Panc1 (cell line): ENCODE results near the gene FLYWCH1. TPM values are rescaled to one million over a fixed set of nuclear protein-coding genes. Genes with fewer than 3 reads are reported as not detected.

ENCODE experiments used
- ATAC-seq: fragments of 200-7000 bp; cut with Tn5 transposase; 2 replicates; pipeline ENCODE4 v1.9.1; 2020; ENCODE audit warnings: mild to moderate bottlenecking, moderate library complexity
- BruUV-seq: library from RNA; stranded (reverse); fragments of 400-500 nt; replicated peaks from 2 replicates; lab custom pipeline; 2021; lab: Mats Ljungman, UMichigan
- CTCF ChIA-PET: fragments of 300-600 bp; sonication (Branson Sonifier 250); formaldehyde crosslinking; loops from one replicate; lab custom pipeline; 2022; ENCODE audit warnings: antibody characterized with exemption; lab: Charles Lee
- POLR2A ChIA-PET: fragments of 300-600 bp; sonication (Branson Sonifier 250); formaldehyde crosslinking; loops from one replicate; lab custom pipeline; 2022; ENCODE audit warnings: antibody characterized with exemption; lab: Charles Lee
- DNase-seq: peaks from one replicate; pipeline ENCODE4 v3.0.0-alpha.2; 2010; ENCODE audit warnings: low read depth, low spot score
- H3K27ac ChIP-seq: 2 replicates; pipeline ENCODE4 v1.5.1; 2011; ENCODE audit warnings: mild to moderate bottlenecking, low read length, inconsistent platforms
- H3K27me3 ChIP-seq: fragments of 200-500 bp; sonication (Bioruptor generic); 2 replicates; pipeline ENCODE4 v1.6.0; 2014; ENCODE audit warnings: low read length, inconsistent platforms; ENCODE audit not compliant: control insufficient read depth, insufficient read depth
- H3K36me3 ChIP-seq: fragments of 200-500 bp; sonication (Bioruptor generic); 2 replicates; pipeline ENCODE4 v1.5.1; 2014; ENCODE audit warnings: inconsistent platforms, mild to moderate bottlenecking, low read length, moderate library complexity; ENCODE audit not compliant: control insufficient read depth, insufficient read depth
- H3K4me1 ChIP-seq: 2 replicates; pipeline ENCODE4 v1.5.1; 2011; ENCODE audit warnings: inconsistent platforms, mild to moderate bottlenecking, low read length, moderate library complexity; ENCODE audit not compliant: control insufficient read depth, insufficient read depth
- H3K4me3 ChIP-seq, 2 experiments: 2 replicates each; pipeline ENCODE4 v1.5.1; 2011 to 2012; ENCODE audit warnings: low read depth in 2 of 2, low read length in 2 of 2, mild to moderate bottlenecking in 2 of 2, inconsistent platforms in 1 of 2, moderate library complexity in 1 of 2
- H3K9me3 ChIP-seq: fragments of 200-500 bp; sonication (Bioruptor generic); 2 replicates; pipeline ENCODE4 v1.5.1; 2014; ENCODE audit warnings: low read depth, mild to moderate bottlenecking, inconsistent platforms, low read length, moderate library complexity; ENCODE audit not compliant: control insufficient read depth, insufficient read depth
- POLR2AphosphoS5 ChIP-seq: IDR thresholded peaks from 2 replicates; pipeline ENCODE4 v1.6.1; 2012; ENCODE audit warnings: mild to moderate bottlenecking, low read depth, low read length, moderate library complexity
- REST ChIP-seq, 2 experiments: IDR thresholded peaks; 2 replicates each; pipeline ENCODE4 v1.6.1; 2011 to 2012; ENCODE audit warnings: low read depth in 2 of 2, control low read depth in 1 of 2, low read length in 1 of 2, mild to moderate bottlenecking in 1 of 2, moderate library complexity in 1 of 2; ENCODE audit not compliant: insufficient read depth in 1 of 2
- SIN3A ChIP-seq: IDR thresholded peaks from 2 replicates; pipeline ENCODE4 v1.6.1; 2012; ENCODE audit warnings: low read depth, mild to moderate bottlenecking, low read length, moderate library complexity, borderline replicate concordance; ENCODE audit not compliant: insufficient read depth
- TCF7L2 ChIP-seq: IDR thresholded peaks from 2 replicates; pipeline ENCODE4 v1.6.1; 2011; ENCODE audit warnings: mild to moderate bottlenecking, low read depth, low read length, inconsistent platforms
- in situ Hi-C: cut with HindIII; loops from 2 replicates; pipeline ENCODE4 v1.10.0; 2016; ENCODE audit warnings: low sequenced_read_pairs, low pct_unique_long_range_greater_than_20kb
- intact Hi-C: fragments of 100-400 bp; cut with micrococcal nuclease; formaldehyde crosslinking; loops from one replicate; pipeline ENCODE4 v1.10.0; 2022; ENCODE audit not compliant: unreplicated experiment
- total RNA-seq: library from RNA; stranded (reverse); gene quantifications from one replicate; pipeline ENCODE4 v1.2.1, GENCODE V29; 2021; ENCODE audit not compliant: unreplicated experiment
- TF ChIP-seq, protein P1 (sequence below): fragments of 450-650 bp; IDR thresholded peaks from 2 replicates; pipeline ENCODE4 v1.5.1; 2017; ENCODE audit warnings: mild to moderate bottlenecking

Gene FLYWCH1
- total RNA-seq, 1 experiment from 2014 or later = 67.9 TPM

DNA sequence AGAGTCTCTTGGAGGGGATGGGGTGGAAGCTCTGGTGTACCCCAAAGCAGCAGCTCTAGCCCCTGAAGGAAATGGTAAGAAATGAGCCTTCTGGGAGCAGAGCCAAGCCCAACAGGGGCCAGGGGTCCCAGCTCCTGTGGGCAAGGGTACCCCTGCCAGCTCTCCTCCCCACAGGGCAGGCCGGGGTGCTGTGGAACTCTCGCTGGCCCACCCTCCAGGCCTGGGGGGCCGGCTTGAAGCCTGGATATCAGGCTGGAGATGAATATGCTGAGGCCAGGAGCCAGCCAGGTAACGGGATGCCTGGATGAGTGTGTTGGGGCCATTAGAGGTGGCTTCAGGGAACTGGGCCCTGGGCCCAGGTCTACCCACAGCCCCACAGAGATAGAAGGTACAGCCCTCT lies 88.8 kb downstream of the FLYWCH1 start:
- CTCF ChIA-PET = no interaction called here
- no peak overlapping the region for H3K4me3 ChIP-seq
- no TSS peak for BruUV-seq
- POLR2A ChIA-PET = interaction anchor here (0.6 kb wide), 1 partner anchor 27 kb away, joined by 5 read pairs; no protein-coding TSS in a partner anchor
- H3K9me3 ChIP-seq = no peaks in the 10 kb centered on the region
- TF ChIP-seq REST (IDR thresholded peaks at IDR 0.05; ENCODE audit: insufficient read depth in 1 of 2, low read depth in 2 of 2, low read length in 1 of 2) (no peak), SIN3A (no peak), POLR2AphosphoS5 (no peak), TCF7L2 (no peak)
- TF ChIP-seq, protein P1, sequence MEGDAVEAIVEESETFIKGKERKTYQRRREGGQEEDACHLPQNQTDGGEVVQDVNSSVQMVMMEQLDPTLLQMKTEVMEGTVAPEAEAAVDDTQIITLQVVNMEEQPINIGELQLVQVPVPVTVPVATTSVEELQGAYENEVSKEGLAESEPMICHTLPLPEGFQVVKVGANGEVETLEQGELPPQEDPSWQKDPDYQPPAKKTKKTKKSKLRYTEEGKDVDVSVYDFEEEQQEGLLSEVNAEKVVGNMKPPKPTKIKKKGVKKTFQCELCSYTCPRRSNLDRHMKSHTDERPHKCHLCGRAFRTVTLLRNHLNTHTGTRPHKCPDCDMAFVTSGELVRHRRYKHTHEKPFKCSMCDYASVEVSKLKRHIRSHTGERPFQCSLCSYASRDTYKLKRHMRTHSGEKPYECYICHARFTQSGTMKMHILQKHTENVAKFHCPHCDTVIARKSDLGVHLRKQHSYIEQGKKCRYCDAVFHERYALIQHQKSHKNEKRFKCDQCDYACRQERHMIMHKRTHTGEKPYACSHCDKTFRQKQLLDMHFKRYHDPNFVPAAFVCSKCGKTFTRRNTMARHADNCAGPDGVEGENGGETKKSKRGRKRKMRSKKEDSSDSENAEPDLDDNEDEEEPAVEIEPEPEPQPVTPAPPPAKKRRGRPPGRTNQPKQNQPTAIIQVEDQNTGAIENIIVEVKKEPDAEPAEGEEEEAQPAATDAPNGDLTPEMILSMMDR = no peak
- H3K4me1 ChIP-seq = peaks cover under 1% of the 10 kb centered on the region; the same call in 1 of the 2 replicates
- H3K27me3 ChIP-seq = no peaks in the 10 kb centered on the region
- ATAC-seq (no peak), DNase-seq (no peak)
- in situ Hi-C loops (no loop called here), intact Hi-C loops (no loop called here)
- no peak overlapping the region for H3K27ac ChIP-seq
- no peaks in the 10 kb centered on the region for H3K36me3 ChIP-seq

Other genes starting within 250 kb of the FLYWCH1 start
- gene KCTD5, start 229.4 kb upstream of the FLYWCH1 start, total RNA-seq = 61.1 TPM
- 3.3 TPM for gene PRSS27, start 191.7 kb upstream of the FLYWCH1 start, total RNA-seq
- gene SRRM2, start 159.3 kb upstream of the FLYWCH1 start, total RNA-seq = 617 TPM
- 642 TPM for gene ELOB, start 134.7 kb upstream of the FLYWCH1 start, total RNA-seq
- 0.59 TPM for gene PRSS33, start 124.4 kb upstream of the FLYWCH1 start, total RNA-seq
- not detected for gene PRSS41, start 113.5 kb upstream of the FLYWCH1 start, total RNA-seq
- not detected for gene PRSS21, start 94.7 kb upstream of the FLYWCH1 start, total RNA-seq
- 9.1 TPM for gene ZG16B, start 81.6 kb upstream of the FLYWCH1 start, total RNA-seq
- 23.9 TPM for gene PRSS22, start 53.8 kb upstream of the FLYWCH1 start, total RNA-seq
- 77.3 TPM for gene FLYWCH2, start 28.7 kb upstream of the FLYWCH1 start, total RNA-seq
- 10.8 TPM for gene KREMEN2, start 52.3 kb downstream of the FLYWCH1 start, total RNA-seq
- gene PAQR4, start 57.4 kb downstream of the FLYWCH1 start, total RNA-seq = 51.8 TPM
- 105 TPM for gene PKMYT1, start 68.5 kb downstream of the FLYWCH1 start, total RNA-seq
- 1.6 TPM for gene CLDN9, start 101.0 kb downstream of the FLYWCH1 start, total RNA-seq
- 1.2 TPM for gene CLDN6, start 106.3 kb downstream of the FLYWCH1 start, total RNA-seq
- 156 TPM for gene TNFRSF12A, start 108.4 kb downstream of the FLYWCH1 start, total RNA-seq
- gene HCFC1R1, start 112.0 kb downstream of the FLYWCH1 start, total RNA-seq = 67.3 TPM
- gene THOC6, start 112.1 kb downstream of the FLYWCH1 start, total RNA-seq = 56.7 TPM
- gene BICDL2, start 125.0 kb downstream of the FLYWCH1 start, total RNA-seq = 0.21 TPM
- gene MMP25, start 134.6 kb downstream of the FLYWCH1 start, total RNA-seq = 0.67 TPM
- gene IL32, start 153.7 kb downstream of the FLYWCH1 start, total RNA-seq = 17.1 TPM
- 0.21 TPM for gene ZSCAN10, start 187.4 kb downstream of the FLYWCH1 start, total RNA-seq
- gene ZNF205, start 200.7 kb downstream of the FLYWCH1 start, total RNA-seq = 18.3 TPM
- 12.3 TPM for gene ZNF213, start 223.1 kb downstream of the FLYWCH1 start, total RNA-seq